GM12873 (cell line): ENCODE results near the gene THSD7A.

ENCODE experiments used
- TF ChIP-seq, protein P1 (sequence below): IDR thresholded peaks from 2 replicates; pipeline ENCODE4 v1.5.1; 2012; ENCODE audit warnings: low read depth, mild to moderate bottlenecking, moderate library complexity, low read length, control low read depth; ENCODE audit not compliant: insufficient read depth; ENCODE audit errors: missing control alignments

The THSD7A gene

DNA sequence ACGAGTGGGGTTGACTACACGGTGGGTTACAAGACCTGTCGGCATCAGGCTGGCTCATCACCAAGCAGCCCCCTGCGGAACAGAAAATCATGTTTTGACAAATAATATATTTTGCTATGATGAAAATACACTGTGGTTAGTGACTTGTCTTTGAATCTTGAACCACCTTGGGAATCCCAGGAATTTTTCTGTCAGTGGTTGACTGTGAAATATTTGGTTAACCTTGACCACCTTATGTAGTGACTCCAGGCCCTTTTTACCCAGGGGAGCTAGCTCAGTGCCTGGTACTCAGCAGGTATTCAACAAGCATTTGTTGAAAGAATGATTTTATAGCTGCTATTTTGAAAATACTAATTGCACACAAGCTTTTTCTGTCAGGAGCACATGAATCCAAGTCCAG, 452.4 kb downstream of the THSD7A start:
- TF ChIP-seq, protein P1, sequence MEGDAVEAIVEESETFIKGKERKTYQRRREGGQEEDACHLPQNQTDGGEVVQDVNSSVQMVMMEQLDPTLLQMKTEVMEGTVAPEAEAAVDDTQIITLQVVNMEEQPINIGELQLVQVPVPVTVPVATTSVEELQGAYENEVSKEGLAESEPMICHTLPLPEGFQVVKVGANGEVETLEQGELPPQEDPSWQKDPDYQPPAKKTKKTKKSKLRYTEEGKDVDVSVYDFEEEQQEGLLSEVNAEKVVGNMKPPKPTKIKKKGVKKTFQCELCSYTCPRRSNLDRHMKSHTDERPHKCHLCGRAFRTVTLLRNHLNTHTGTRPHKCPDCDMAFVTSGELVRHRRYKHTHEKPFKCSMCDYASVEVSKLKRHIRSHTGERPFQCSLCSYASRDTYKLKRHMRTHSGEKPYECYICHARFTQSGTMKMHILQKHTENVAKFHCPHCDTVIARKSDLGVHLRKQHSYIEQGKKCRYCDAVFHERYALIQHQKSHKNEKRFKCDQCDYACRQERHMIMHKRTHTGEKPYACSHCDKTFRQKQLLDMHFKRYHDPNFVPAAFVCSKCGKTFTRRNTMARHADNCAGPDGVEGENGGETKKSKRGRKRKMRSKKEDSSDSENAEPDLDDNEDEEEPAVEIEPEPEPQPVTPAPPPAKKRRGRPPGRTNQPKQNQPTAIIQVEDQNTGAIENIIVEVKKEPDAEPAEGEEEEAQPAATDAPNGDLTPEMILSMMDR, result no peak

DNA sequence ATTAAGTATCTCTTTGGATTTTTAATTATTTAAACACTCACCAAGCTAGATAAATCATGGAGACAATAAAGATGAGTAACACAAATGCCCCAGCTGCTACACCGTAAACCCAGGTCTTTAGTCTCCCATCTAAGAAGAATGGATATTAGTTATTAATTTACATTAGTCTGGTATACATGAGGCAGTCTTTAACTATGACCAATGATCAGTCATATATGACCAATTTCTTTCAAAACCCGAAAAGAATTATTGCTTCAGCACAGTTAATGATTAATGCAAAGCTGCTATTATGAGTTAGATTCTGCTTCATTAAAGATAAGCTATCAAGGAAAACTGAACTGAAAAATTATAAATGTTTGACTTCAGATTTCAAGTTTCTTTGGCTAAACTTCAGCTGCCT, 455.5 kb downstream of the THSD7A start:
- TF ChIP-seq, protein P1, result no peak

DNA sequence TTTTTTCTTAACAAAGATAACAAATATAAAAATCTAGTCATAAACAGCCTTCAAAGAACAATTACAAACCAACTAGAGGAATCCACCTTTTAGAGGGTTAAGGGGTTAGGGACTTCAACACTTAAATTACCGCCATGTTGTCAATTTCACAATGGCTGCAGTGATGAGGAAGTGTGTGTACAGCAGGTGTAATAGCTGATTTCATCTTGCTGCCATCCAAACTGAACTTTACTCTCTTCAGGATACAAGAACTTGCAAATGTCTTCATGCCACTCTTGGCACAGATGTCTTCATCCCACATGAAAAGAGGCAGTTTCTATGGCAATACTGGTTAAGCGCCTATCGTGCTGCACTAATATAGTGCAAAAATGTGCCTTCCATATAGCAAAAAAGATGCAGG, 457.4 kb downstream of the THSD7A start:
- TF ChIP-seq, protein P1, result no peak

DNA sequence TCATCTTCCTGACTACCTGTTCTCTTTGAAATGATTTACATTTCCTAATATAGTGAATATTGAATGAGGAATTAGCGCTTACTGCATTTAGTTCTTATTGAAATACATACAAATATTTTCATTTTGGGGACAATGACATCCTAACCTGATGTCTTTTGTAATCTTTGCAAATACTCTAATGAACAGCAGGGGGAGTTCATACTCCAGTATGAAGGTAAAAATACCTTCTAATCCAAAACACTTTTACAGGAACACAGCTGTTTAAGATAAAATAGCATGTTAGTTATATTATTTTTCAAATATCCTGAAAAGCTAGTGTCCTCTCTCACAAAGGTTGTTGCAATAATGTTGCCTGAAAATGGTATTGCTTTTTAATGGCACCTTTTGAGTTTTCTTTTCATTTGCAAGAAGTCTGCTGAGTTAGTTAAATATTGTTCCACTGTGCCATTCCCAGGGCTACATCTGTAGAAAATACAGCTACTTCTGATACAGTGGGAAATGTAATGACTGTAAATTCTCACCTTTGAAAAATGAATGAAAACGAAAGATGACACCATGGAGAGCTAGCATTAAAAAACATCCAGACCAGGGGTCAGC, 458.4 kb downstream of the THSD7A start:
- TF ChIP-seq, protein P1, result peak; percentile 40

DNA sequence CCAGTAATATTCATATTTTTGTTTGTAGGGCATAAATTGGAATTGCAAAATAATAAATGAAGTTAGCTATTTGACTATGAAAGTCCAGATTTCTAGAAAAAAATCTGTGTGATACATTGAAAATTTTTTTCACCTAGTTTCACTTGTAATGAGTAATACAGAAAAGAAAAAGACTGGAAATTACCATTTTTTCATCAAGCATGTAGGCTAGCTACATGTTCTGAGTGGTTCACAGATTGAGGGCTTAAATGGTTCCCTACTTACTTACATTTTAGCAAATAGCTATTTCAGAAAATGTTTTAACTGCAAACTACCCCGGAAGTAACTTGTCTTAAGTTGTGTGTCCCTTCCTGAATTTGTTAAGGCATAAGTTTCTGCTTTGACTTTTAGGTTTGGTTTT, 462.3 kb downstream of the THSD7A start:
- TF ChIP-seq, protein P1, result no peak

DNA sequence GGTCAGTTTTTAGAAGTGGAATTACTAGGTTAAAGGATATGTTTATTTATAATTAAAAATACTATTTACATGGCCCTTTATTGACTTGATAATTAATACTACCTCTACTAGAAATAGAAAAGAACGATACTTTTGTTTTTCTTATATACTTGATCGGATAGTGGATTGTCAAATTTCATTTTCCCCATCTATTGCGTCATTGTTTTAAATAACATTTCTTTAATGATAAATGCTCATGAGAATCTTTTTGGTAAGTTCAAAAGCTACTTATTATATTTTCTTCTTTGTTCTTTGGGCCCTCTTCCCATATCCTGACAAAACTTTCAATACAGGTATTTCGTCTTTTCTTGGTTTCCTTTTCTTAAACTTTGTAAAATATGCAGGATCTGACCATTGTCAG, 465.9 kb downstream of the THSD7A start:
- TF ChIP-seq, protein P1, result no peak

DNA sequence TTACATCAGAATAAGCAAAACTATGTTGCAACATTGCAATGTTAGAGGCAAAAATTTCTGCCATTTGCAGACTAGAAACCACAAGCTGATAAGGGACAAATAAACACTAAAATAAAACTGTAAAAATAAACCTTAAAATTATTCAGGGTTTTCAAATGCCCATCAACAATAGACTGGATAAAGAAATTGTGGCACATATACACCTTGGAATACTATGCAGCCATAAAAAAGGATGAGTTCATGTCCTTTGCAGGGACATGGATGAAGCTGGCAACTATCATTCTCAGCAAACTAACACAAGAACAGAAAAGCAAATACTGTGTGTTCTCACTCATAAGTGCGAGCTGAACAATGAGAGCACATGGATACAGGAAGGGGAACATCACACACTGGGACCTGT, 473.4 kb downstream of the THSD7A start:
- TF ChIP-seq, protein P1, result no peak
